ENCODE measurements around the gene MYO15B.

DNA sequence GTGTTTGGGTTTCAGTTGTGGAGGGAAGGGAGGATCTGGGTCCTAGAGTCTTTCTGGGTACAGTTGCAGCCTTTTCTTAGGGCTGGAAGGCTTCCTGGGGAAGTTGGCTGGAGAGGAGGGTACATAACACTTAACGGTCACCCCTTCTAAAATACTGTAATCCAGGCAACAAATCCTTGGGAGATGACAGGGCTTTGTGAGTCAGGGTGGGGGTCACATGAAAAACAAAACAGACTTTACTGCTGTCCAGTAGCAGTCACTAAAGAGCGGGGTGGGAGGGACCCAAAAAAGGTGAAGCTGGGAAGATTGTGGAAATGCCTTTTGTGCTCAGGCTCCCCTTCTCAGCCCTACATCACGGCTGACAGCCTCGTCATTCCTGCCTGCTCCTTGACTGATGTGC is 85.9 kb downstream of the MYO15B start:
- TF ChIP-seq CTCF (IDR thresholded peaks at IDR 0.05 in 8 of 11, conservative IDR thresholded peaks at IDR 0.05 in 3 of 11) (no peak), POLR2A (IDR thresholded peaks at IDR 0.05) (no peak)

All from spleen (tissue), 7 donors.